HCT116 (cell line): ENCODE measurements around the gene SPDYE4. TPM values are rescaled to one million over a fixed set of nuclear protein-coding genes. Genes with fewer than 3 reads are reported as not detected.

Source experiments
- ATAC-seq: fragments of 200-7000 bp; cut with Tn5 transposase; 2 replicates; pipeline ENCODE4 v1.9.1; 2020; ENCODE audit warnings: mild to moderate bottlenecking, moderate library complexity
- BruUV-seq: library from RNA; stranded (reverse); fragments of 400-500 nt; replicated peaks from 2 replicates; lab custom pipeline; 2021; lab: Mats Ljungman, UMichigan
- CTCF ChIA-PET: fragments of 300-600 bp; sonication (Branson Sonifier 250); formaldehyde crosslinking; loops from one replicate; lab custom pipeline; 2021; ENCODE audit warnings: antibody characterized with exemption; lab: Charles Lee
- POLR2A ChIA-PET: fragments of 300-600, 350-600 bp; sonication (Branson Sonifier 250); formaldehyde crosslinking; loops from one replicate; lab custom pipeline; 2021; ENCODE audit warnings: antibody characterized with exemption; lab: Charles Lee
- RAD21 ChIA-PET, 2 experiments: fragments of 300-600 bp; sonication (Branson Sonifier 250); formaldehyde crosslinking; loops; one replicate each; lab custom pipeline; 2023; ENCODE audit warnings: low total read pairs in 2 of 2; ENCODE audit not compliant: uncharacterized antibody in 2 of 2, unreplicated experiment in 2 of 2, low non-redundant PET in 1 of 2; lab: Charles Lee
- DNase-seq: peaks from one replicate; pipeline ENCODE4 v3.0.0-alpha.2; 2010; ENCODE audit warnings: low read depth, low spot score
- H2AFZ ChIP-seq: fragments of 200-600 bp; shearing (Covaris generic), sonication (generic); 2 replicates; pipeline ENCODE4 v1.6.1; 2017; ENCODE audit warnings: low read depth, mixed run types, mixed read lengths, antibody characterized with exemption, low read length; ENCODE audit not compliant: poor library complexity, severe bottlenecking
- H3K27ac ChIP-seq: 2 replicates; pipeline ENCODE4 v1.5.1; 2012; ENCODE audit warnings: low read depth, low read length
- H3K27me3 ChIP-seq: fragments of 200-600 bp; sonication (generic); 2 replicates; pipeline ENCODE4 v1.6.1; 2016; ENCODE audit warnings: mixed run types, low read length, mixed read lengths; ENCODE audit not compliant: insufficient read depth
- H3K36me3 ChIP-seq, 2 experiments: fragments of 200-500 bp in 1 of 2; fragments of 200-600 bp in 1 of 2; sonication (Bioruptor generic) in 1 of 2; sonication (generic) in 1 of 2; 2 replicates each; pipeline versions ENCODE4 v1.5.1 to v1.6.1; 2014 to 2016; ENCODE audit warnings: low read length in 2 of 2, inconsistent platforms in 1 of 2, mixed read lengths in 1 of 2, mixed run types in 1 of 2; ENCODE audit not compliant: insufficient read depth in 2 of 2, control insufficient read depth in 1 of 2
- H3K4me1 ChIP-seq, 2 experiments: fragments of 200-600 bp in 1 of 2; sonication (generic) in 1 of 2; 2 replicates each; pipeline versions ENCODE4 v1.5.1 to v1.6.1; 2012 to 2017; ENCODE audit warnings: low read length in 2 of 2, inconsistent platforms in 1 of 2, mild to moderate bottlenecking in 1 of 2, mixed read lengths in 1 of 2, mixed run types in 1 of 2, moderate library complexity in 1 of 2; ENCODE audit not compliant: insufficient read depth in 2 of 2, control insufficient read depth in 1 of 2
- H3K4me2 ChIP-seq: fragments of 200-600 bp; sonication (generic); 2 replicates; pipeline ENCODE4 v1.6.1; 2017; ENCODE audit warnings: mixed run types, low read length, mixed read lengths
- H3K4me3 ChIP-seq, 2 experiments: fragments of 200-600 bp in 1 of 2; sonication (generic) in 1 of 2; replicated peaks in 1 of 2; 2 replicates each; pipeline ENCODE4 v1.5.1; 2011 to 2016; ENCODE audit warnings: low read length in 2 of 2, control low read depth in 1 of 2, low read depth in 1 of 2, mild to moderate bottlenecking in 1 of 2, mixed read lengths in 1 of 2, mixed run types in 1 of 2
- H3K79me2 ChIP-seq: fragments of 200-600 bp; sonication (generic); 2 replicates; pipeline ENCODE4 v1.6.1; 2017; ENCODE audit warnings: mild to moderate bottlenecking, mixed run types, low read length, moderate library complexity, mixed read lengths; ENCODE audit not compliant: insufficient read depth
- H3K9ac ChIP-seq: fragments of 200-600 bp; sonication (generic); 2 replicates; pipeline ENCODE4 v1.6.1; 2016; ENCODE audit warnings: low read length, mixed read lengths
- H3K9me2 ChIP-seq: fragments of 200-600 bp; sonication (generic), shearing (Covaris generic); 2 replicates; pipeline ENCODE4 v1.6.1; 2017; ENCODE audit warnings: mixed run types, mild to moderate bottlenecking, moderate library complexity; ENCODE audit not compliant: insufficient read depth
- H3K9me3 ChIP-seq, 2 experiments: fragments of 200-500 bp in 1 of 2; fragments of 200-600 bp in 1 of 2; sonication (Bioruptor generic) in 1 of 2; sonication (generic) in 1 of 2; 2 replicates each; pipeline ENCODE4 v1.6.1; 2014 to 2017; ENCODE audit warnings: low read length in 2 of 2, mixed read lengths in 2 of 2, inconsistent platforms in 1 of 2, low read depth in 1 of 2, mild to moderate bottlenecking in 1 of 2, mixed run types in 1 of 2, moderate library complexity in 1 of 2; ENCODE audit not compliant: control insufficient read depth in 1 of 2, insufficient read depth in 1 of 2
- H4K20me1 ChIP-seq: fragments of 200-600 bp; sonication (generic), shearing (Covaris generic); 2 replicates; pipeline ENCODE4 v1.6.1; 2017; ENCODE audit warnings: mixed run types, mild to moderate bottlenecking, moderate library complexity; ENCODE audit not compliant: insufficient read depth
- CBX3 ChIP-seq: IDR thresholded peaks from 2 replicates; pipeline ENCODE4 v1.6.1; 2012; ENCODE audit warnings: low read depth
- CEBPB ChIP-seq: IDR thresholded peaks from 2 replicates; pipeline ENCODE4 v1.6.1; 2012; ENCODE audit warnings: low read depth
- ELF1 ChIP-seq: IDR thresholded peaks from 2 replicates; pipeline ENCODE4 v1.6.1; 2012; ENCODE audit warnings: low read depth, borderline replicate concordance
- SRF ChIP-seq: IDR thresholded peaks from 2 replicates; pipeline ENCODE4 v1.6.1; 2012; ENCODE audit warnings: low read depth
- ZNF274 ChIP-seq: fragments of 200-500 bp; sonication (Bioruptor generic); IDR thresholded peaks from 2 replicates; pipeline ENCODE4 v1.6.1; 2014; ENCODE audit warnings: mild to moderate bottlenecking, low read depth, low read length, inconsistent platforms
- intact Hi-C: fragments of 100-400 bp; cut with micrococcal nuclease; formaldehyde crosslinking; loops from 2 replicates; pipeline ENCODE4 v1.10.0; 2022
- total RNA-seq: library from RNA; stranded (reverse); gene quantifications from one replicate; pipeline ENCODE4 v1.2.1, GENCODE V29; 2021; ENCODE audit not compliant: unreplicated experiment
- TF ChIP-seq, protein P1 (sequence below): IDR thresholded peaks from 2 replicates; pipeline ENCODE4 v1.6.1; 2011; ENCODE audit warnings: mild to moderate bottlenecking, low read length, moderate library complexity; ENCODE audit not compliant: insufficient replicate concordance; ENCODE audit errors: extremely low read depth

The SPDYE4 gene
- total RNA-seq, 1 experiment from 2014 or later: not detected

- no peaks in the 10 kb centered on the region for H3K79me2 ChIP-seq
- H3K9ac ChIP-seq: no peak overlapping the region
- no peaks in the 10 kb centered on the region for H4K20me1 ChIP-seq
- POLR2A ChIA-PET: no interaction called here
- no TSS peak for BruUV-seq
- no peak overlapping the region for H2AFZ ChIP-seq
- no peak overlapping the region for H3K4me2 ChIP-seq
- RAD21 ChIA-PET: no interaction called here
- no peak for TF ChIP-seq SRF
- TF ChIP-seq, protein P1, sequence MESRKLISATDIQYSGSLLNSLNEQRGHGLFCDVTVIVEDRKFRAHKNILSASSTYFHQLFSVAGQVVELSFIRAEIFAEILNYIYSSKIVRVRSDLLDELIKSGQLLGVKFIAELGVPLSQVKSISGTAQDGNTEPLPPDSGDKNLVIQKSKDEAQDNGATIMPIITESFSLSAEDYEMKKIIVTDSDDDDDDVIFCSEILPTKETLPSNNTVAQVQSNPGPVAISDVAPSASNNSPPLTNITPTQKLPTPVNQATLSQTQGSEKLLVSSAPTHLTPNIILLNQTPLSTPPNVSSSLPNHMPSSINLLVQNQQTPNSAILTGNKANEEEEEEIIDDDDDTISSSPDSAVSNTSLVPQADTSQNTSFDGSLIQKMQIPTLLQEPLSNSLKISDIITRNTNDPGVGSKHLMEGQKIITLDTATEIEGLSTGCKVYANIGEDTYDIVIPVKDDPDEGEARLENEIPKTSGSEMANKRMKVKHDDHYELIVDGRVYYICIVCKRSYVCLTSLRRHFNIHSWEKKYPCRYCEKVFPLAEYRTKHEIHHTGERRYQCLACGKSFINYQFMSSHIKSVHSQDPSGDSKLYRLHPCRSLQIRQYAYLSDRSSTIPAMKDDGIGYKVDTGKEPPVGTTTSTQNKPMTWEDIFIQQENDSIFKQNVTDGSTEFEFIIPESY: no peak
- no peak for TF ChIP-seq CBX3
- no peaks in the 10 kb centered on the region for H3K4me1 ChIP-seq
- H3K27ac ChIP-seq: no peak overlapping the region
- H3K9me3 ChIP-seq: no peaks in the 10 kb centered on the region
- intact Hi-C loops: no loop called here
- no peaks in the 10 kb centered on the region for H3K36me3 ChIP-seq
- H3K4me3 ChIP-seq: no peak overlapping the region
- H3K27me3 ChIP-seq: no peaks in the 10 kb centered on the region
- no peak for ATAC-seq
- CTCF ChIA-PET: no interaction called here
- DNase-seq: no peak
- H3K9me2 ChIP-seq: no peaks in the 10 kb centered on the region
These were observed 28.9 kb downstream of the SPDYE4 start for GRCh38 chr17:8729421-8729820.

DNA sequence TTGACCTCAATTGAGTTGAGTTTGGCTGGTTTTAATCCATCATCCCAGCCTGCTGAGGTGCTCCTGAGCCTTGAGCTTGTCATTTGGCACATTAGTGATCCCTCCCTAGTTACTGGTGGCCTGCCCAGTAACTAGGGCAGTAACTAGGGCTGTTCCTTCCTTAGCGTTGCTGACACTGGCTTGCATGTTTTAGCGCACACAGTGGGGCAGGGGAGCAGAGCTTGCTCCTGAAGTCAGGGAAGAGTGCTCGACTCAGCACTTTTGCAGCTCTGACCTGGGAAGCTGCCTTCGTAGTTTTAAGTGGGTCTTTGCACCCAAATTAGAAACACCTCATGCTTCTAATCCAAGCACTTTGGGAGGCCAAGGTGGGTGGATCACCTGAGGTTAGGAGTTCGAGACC is 29.4 kb downstream of the SPDYE4 start:
- no peaks in the 10 kb centered on the region for H3K36me3 ChIP-seq
- H3K79me2 ChIP-seq: no peaks in the 10 kb centered on the region
- H3K9ac ChIP-seq: no peak overlapping the region
- no peak overlapping the region for H3K27ac ChIP-seq
- H3K4me3 ChIP-seq: no peak overlapping the region
- ChIA-PET RAD21 (interaction anchor here in 1 of 2 experiments (0.6 kb wide), 1 partner anchor 205 kb away, joined by 4 read pairs; no protein-coding TSS in a partner anchor), CTCF (no interaction called here), POLR2A (no interaction called here)
- no peaks in the 10 kb centered on the region for H3K27me3 ChIP-seq
- no TSS peak for BruUV-seq
- TF ChIP-seq, protein P1: no peak
- TF ChIP-seq ELF1 (no peak), ZNF274 (no peak), CEBPB (no peak), CBX3 (no peak)
- no peak overlapping the region for H2AFZ ChIP-seq
- no peaks in the 10 kb centered on the region for H3K9me3 ChIP-seq
- no peak for ATAC-seq
- H3K4me2 ChIP-seq: no peak overlapping the region
- no peak for DNase-seq
- H3K4me1 ChIP-seq: no peaks in the 10 kb centered on the region
- intact Hi-C loops: no loop called here
- H4K20me1 ChIP-seq: no peaks in the 10 kb centered on the region
- no peaks in the 10 kb centered on the region for H3K9me2 ChIP-seq
